ENCODE data around the gene CRHR2.

Gene CRHR2

DNA sequence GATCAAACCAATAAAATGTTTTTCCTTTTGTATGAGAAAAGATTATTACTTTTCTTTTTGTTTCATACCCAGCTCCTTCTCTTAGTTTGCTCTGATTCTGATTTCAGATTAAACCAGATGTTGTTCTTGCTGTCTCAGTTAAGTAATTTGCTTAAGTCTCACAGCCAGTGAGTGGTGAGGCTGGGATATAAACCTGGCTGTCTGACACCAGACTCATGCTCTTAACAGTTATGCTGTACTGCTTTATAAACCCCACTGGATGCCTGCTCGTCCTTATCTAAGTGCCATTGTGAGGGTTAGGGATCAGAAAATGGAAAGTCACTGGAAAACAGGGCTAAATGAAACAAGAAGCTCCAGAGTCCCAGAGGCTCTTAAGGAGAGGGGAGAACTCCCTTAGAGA is 63.3 kb downstream of the CRHR2 start:
- H3K4me1 ChIP-seq (ENCODE audit: low read length): no peaks in the 10 kb centered on the region
- DNase-seq: no peak
- H2AFZ ChIP-seq (ENCODE audit: low read length): no peak overlapping the region
- H3K4me3 ChIP-seq (ENCODE audit: low read length): no peak overlapping the region
- H4K20me1 ChIP-seq (ENCODE audit: insufficient read depth, low read length): no peaks in the 10 kb centered on the region
- H3K9me2 ChIP-seq (replicated peaks; ENCODE audit: insufficient read depth, low read length): no peaks in the 10 kb centered on the region
- no peak overlapping the region for H3K4me2 ChIP-seq (ENCODE audit: low read depth, low read length)
- TF ChIP-seq, protein P1, sequence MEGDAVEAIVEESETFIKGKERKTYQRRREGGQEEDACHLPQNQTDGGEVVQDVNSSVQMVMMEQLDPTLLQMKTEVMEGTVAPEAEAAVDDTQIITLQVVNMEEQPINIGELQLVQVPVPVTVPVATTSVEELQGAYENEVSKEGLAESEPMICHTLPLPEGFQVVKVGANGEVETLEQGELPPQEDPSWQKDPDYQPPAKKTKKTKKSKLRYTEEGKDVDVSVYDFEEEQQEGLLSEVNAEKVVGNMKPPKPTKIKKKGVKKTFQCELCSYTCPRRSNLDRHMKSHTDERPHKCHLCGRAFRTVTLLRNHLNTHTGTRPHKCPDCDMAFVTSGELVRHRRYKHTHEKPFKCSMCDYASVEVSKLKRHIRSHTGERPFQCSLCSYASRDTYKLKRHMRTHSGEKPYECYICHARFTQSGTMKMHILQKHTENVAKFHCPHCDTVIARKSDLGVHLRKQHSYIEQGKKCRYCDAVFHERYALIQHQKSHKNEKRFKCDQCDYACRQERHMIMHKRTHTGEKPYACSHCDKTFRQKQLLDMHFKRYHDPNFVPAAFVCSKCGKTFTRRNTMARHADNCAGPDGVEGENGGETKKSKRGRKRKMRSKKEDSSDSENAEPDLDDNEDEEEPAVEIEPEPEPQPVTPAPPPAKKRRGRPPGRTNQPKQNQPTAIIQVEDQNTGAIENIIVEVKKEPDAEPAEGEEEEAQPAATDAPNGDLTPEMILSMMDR (IDR thresholded peaks at IDR 0.05; ENCODE audit: low read length): no peak
- TF ChIP-seq EZH2 (optimal IDR thresholded peaks at IDR 0.05; ENCODE audit: low read depth, low read length): no peak
- no peak for TF ChIP-seq EZH2phosphoT487 (IDR thresholded peaks at IDR 0.05; ENCODE audit: low read length)
- no peaks in the 10 kb centered on the region for H3K27me3 ChIP-seq (replicated peaks; ENCODE audit: insufficient read depth, low read length)
- no peaks in the 10 kb centered on the region for H3K9me3 ChIP-seq (replicated peaks; ENCODE audit: insufficient read depth, low read length)
- H3K36me3 ChIP-seq (replicated peaks; ENCODE audit: insufficient read depth, low read length): peaks cover 37% of the 10 kb centered on the region
- H3K27ac ChIP-seq (ENCODE audit: low read length): no peak overlapping the region
- peaks cover 40% of the 10 kb centered on the region for H3K79me2 ChIP-seq (ENCODE audit: low read length)
- no peak overlapping the region for H3K9ac ChIP-seq (ENCODE audit: low read length)
- no peaks in the 10 kb centered on the region for H3F3A ChIP-seq (ENCODE audit: insufficient read depth, low read length)

DNA sequence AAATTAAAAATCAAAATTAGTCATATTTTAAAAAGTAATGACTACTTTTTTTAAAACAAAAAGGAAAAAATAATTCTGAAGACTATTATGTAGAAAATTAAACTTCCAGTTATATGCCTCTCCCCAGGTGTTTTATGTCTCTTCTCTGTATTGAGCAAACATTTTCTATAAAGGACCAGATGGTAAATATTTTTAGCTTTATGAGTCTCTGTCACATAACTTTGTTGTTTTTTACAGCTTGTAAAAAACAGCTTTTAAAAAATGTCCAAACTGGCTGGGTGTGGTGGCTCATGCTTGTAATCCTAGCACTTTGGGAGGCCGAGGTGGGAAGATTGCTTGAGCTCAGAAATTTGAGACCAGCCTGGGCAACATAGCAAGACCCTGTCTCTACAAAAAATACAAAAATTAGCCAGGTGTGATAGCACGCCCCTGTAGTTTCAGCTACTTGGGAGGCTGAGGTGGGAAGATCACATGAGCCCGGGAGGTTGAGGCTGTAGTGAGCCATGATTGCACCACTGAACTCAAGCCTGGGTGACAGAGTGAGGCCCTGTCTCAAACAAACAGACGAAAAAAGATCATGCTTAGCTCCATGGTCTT is 64.1 kb downstream of the CRHR2 start:
- Histone ChIP-seq H3K4me1 (ENCODE audit: low read length) (no peaks in the 10 kb centered on the region), H3K27me3 (replicated peaks; ENCODE audit: insufficient read depth, low read length) (no peaks in the 10 kb centered on the region), H3K9ac (ENCODE audit: low read length) (no peak overlapping the region), H3K9me2 (replicated peaks; ENCODE audit: insufficient read depth, low read length) (no peaks in the 10 kb centered on the region), H3K4me2 (ENCODE audit: low read depth, low read length) (no peak overlapping the region), H3K9me3 (replicated peaks; ENCODE audit: insufficient read depth, low read length) (no peaks in the 10 kb centered on the region), H3K4me3 (ENCODE audit: low read length) (no peak overlapping the region), H3K36me3 (replicated peaks; ENCODE audit: insufficient read depth, low read length) (peaks cover 36% of the 10 kb centered on the region), H2AFZ (ENCODE audit: low read length) (no peak overlapping the region), H3F3A (ENCODE audit: insufficient read depth, low read length) (no peaks in the 10 kb centered on the region), H3K79me2 (ENCODE audit: low read length) (peaks cover 48% of the 10 kb centered on the region), H4K20me1 (ENCODE audit: insufficient read depth, low read length) (no peaks in the 10 kb centered on the region), H3K27ac (ENCODE audit: low read length) (no peak overlapping the region)
- TF ChIP-seq EZH2phosphoT487 (IDR thresholded peaks at IDR 0.05; ENCODE audit: low read length) (no peak), EZH2 (optimal IDR thresholded peaks at IDR 0.05; ENCODE audit: low read depth, low read length) (no peak)
- TF ChIP-seq, protein P1 (IDR thresholded peaks at IDR 0.05; ENCODE audit: low read length): no peak
- no peak for DNase-seq

DNA sequence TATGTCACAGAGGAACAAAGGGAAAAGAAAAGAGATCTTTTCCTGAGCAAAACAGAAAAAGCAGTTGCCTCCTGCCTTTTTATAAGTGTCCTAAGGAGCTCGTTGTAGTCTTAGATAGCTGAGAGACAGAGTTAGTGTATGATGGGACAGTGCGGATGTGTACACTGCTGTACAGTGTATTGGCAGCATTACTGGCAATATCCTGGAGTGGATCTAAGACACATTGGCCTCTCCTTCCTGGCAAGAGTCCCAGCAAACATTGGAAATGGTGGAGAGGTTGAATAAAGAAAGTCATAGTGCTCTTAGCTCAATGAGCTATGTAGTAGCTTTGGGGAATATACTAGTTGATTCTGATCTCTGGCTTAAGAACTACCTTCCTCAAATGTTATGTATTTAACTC is 64.9 kb downstream of the CRHR2 start:
- no peak for DNase-seq
- Histone ChIP-seq H3K27ac (ENCODE audit: low read length) (no peak overlapping the region), H3K4me1 (ENCODE audit: low read length) (no peaks in the 10 kb centered on the region), H2AFZ (ENCODE audit: low read length) (no peak overlapping the region), H3K9me3 (replicated peaks; ENCODE audit: insufficient read depth, low read length) (no peaks in the 10 kb centered on the region), H3K9me2 (replicated peaks; ENCODE audit: insufficient read depth, low read length) (no peaks in the 10 kb centered on the region), H4K20me1 (ENCODE audit: insufficient read depth, low read length) (no peaks in the 10 kb centered on the region), H3K27me3 (replicated peaks; ENCODE audit: insufficient read depth, low read length) (no peaks in the 10 kb centered on the region), H3K36me3 (replicated peaks; ENCODE audit: insufficient read depth, low read length) (peaks cover 33% of the 10 kb centered on the region), H3K4me3 (ENCODE audit: low read length) (no peak overlapping the region), H3K4me2 (ENCODE audit: low read depth, low read length) (no peak overlapping the region), H3K9ac (ENCODE audit: low read length) (no peak overlapping the region), H3K79me2 (ENCODE audit: low read length) (peaks cover 54% of the 10 kb centered on the region), H3F3A (ENCODE audit: insufficient read depth, low read length) (no peaks in the 10 kb centered on the region)
- TF ChIP-seq EZH2 (optimal IDR thresholded peaks at IDR 0.05; ENCODE audit: low read depth, low read length) (no peak), EZH2phosphoT487 (IDR thresholded peaks at IDR 0.05; ENCODE audit: low read length) (no peak)
- TF ChIP-seq, protein P1 (IDR thresholded peaks at IDR 0.05; ENCODE audit: low read length): no peak
